AG09309 (cell line): ENCODE data around the gene PPA2.
"Not testable (repeated sequence)": the region's sequence is repeated elsewhere in the genome, so short reads cannot be mapped to it uniquely, and the experiment has no call there.

Source experiments
- DNase-seq: peaks from one replicate; pipeline ENCODE4 v3.0.0-alpha.2; 2010; ENCODE audit warnings: low read depth
- H3K4me3 ChIP-seq: 2 replicates; pipeline ENCODE4 v1.5.1; 2011; ENCODE audit warnings: mild to moderate bottlenecking, low read depth, low read length, moderate library complexity; ENCODE audit not compliant: control insufficient read depth
- TF ChIP-seq, protein P1 (sequence below): IDR thresholded peaks from 2 replicates; pipeline ENCODE4 v1.5.1; 2011; ENCODE audit warnings: mild to moderate bottlenecking, low read depth, low read length, inconsistent platforms; ENCODE audit not compliant: insufficient read depth, control insufficient read depth; ENCODE audit errors: missing control alignments

PPA2 gene

DNA sequence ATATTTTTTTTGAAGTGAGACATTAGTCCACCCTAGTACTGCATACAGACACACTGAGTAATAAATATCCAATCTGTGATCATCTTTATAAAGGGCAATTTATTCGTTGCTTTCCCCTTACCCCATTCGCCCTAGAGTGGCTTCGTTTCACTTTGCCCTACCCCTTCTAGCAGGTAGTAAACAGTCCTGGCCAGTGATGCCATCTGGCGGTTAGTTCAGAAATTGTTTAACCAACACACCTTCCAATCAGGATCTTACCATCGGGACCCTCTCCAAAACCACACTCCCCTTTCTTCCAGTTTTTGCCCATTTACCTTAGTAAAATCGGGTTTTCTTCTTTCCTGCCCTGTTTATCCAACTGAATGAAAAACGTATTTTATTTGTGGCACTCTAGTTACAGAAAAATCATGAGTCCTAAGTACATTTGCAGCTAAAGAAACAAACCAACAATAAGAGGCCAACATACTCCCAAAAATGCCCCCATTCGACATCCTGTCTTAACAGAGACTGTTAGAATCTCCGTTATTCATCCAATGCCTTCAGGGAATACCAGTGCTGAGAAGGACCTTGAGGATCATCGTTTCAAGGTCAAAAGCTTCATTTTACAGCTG lies 2.2 kb downstream of the PPA2 start:
- peak; percentile 27 for DNase-seq
- TF ChIP-seq, protein P1, sequence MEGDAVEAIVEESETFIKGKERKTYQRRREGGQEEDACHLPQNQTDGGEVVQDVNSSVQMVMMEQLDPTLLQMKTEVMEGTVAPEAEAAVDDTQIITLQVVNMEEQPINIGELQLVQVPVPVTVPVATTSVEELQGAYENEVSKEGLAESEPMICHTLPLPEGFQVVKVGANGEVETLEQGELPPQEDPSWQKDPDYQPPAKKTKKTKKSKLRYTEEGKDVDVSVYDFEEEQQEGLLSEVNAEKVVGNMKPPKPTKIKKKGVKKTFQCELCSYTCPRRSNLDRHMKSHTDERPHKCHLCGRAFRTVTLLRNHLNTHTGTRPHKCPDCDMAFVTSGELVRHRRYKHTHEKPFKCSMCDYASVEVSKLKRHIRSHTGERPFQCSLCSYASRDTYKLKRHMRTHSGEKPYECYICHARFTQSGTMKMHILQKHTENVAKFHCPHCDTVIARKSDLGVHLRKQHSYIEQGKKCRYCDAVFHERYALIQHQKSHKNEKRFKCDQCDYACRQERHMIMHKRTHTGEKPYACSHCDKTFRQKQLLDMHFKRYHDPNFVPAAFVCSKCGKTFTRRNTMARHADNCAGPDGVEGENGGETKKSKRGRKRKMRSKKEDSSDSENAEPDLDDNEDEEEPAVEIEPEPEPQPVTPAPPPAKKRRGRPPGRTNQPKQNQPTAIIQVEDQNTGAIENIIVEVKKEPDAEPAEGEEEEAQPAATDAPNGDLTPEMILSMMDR: peak; percentile 71
- H3K4me3 ChIP-seq: no peak overlapping the region

DNA sequence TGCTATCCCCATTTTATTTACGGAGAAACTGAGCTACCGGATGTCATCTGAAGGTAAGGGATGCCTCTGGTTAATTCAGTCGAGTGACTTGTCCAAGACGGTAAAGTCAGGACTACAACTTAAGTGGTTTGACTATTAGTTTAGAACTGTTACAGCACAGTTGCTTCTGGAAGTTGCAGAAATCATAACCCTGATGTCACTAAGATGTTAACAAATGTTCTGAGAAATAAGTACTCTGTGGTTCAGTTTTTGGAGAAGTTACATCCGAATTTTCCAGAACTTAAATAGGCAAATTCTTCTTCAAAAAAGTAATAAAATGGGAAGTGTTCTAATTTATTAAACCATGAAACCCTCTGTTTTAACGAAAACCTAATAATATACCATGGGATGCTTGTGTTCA lies 3.1 kb downstream of the PPA2 start:
- DNase-seq: no peak
- H3K4me3 ChIP-seq: no peak overlapping the region
- TF ChIP-seq, protein P1: no peak

DNA sequence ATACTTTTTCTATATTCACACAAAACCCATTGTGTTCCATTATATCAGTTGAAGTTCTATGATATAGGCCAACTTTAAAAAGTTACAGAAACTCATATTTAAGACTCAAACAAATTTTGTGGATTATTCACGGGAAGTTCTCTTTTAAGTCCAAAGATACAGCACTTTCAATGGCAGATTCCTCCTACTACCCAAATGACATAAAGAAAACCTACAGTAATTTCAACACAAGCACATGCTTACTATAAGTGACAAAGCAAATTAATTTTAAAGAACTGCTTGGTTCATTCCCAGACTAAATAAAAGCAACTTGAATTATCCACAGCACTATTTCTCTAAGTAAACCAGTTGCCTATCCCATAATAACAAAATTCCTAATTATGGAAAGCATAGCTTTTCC lies 4.1 kb downstream of the PPA2 start:
- DNase-seq: no peak
- TF ChIP-seq, protein P1: no peak
- H3K4me3 ChIP-seq: no peak overlapping the region

DNA sequence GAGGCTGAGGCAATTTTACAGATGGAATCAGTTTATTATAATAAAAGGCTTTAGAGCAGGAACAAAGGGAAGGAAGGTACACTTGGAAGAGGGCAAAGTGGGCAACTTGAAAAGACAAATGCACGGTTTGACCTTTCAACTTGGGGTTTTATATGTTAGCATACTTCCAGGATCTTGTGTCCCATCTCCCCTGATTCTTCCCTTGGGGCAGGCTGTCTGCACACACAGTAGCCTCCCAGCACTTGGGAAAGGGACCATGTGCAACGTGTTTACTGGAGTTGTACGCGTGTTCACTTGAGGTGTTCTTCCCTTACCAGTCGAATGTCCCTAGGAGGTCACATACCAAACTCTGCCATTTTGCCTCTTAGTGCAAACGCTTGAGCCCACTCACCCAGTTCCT lies 7.3 kb downstream of the PPA2 start:
- TF ChIP-seq, protein P1: no peak
- no peak overlapping the region for H3K4me3 ChIP-seq
- DNase-seq: no peak

DNA sequence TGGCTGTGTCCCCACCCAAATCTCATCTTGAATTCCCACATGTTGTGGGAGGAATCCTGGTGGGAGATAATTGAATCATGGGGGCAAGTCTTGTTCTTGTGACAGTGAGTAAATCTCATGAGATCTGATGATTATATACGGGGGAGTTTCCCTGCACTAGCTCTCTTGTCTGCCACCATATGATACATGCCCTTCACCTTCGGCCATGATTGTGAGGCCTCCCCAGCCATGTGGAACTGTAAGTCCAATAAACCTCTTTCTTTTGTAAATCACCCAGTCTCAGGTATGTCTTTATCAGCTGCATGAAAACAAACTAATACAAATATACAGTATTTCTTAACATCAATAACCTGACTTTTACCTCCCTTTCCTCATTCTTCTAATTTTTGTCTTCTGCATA lies 9.3 kb downstream of the PPA2 start:
- DNase-seq, H3K4me3 ChIP-seq: not testable (repeated sequence)

DNA sequence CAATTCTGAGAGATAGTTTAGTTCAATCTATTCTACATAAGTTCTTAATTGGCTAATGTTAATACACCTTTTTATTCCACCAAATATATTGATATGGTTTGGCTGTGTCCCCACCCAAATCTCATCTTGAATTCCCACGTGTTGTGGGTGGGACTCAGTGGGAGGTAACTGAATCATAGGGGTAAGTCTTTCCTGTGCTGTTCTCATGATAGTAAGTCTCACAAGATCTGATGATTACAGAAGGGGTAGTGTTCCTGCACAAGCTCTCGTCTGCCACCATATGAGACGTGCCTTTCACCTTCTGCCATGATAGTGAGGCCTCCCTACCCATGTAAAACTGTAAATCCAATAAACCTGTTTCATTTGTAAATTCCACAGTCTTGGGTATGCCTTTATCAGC lies 11.3 kb downstream of the PPA2 start:
- DNase-seq: no peak
- TF ChIP-seq, protein P1: no peak
- H3K4me3 ChIP-seq: no peak overlapping the region

DNA sequence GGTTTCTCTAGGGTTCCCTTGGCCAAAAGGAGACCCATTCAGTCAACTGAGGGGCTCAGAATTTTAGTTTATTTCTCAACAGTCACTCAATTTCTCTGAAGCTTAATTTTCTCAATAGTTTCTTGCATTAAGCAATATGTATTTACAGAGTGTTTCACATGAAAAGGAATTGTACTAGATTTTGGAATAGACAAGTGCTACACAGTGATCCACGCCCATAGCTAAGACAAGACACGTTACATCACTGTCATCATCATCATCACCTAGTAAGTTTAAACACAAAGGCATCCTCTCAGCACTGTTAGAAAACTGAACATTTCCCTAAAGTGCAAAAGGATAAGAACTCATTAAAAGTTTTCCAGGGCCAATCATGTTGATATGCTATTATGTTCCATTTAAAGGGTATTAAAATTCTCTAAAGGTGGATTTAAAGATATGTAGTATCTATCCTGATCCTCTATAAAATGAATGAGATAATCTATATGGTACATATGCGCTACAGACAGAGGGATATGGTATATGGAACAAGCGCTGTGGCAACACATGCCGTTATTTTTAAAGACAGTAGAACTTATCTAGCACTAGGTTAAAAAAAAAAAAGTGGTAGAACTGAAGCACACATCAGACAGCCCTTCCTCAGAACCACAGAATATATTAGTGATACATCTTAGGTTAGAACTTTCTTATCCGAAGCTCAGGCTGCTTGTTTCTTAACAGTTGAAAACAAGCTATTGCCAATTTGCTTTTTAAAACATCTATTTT lies 12.1 kb downstream of the PPA2 start:
- no peak for DNase-seq
- H3K4me3 ChIP-seq: no peak overlapping the region

More for the DNA sequence above, 12.1 kb downstream of the PPA2 start:
- TF ChIP-seq, protein P1: no peak
